ENCODE data around the gene SSH2. TPM values are rescaled to one million over a fixed set of nuclear protein-coding genes. Genes with fewer than 3 reads are reported as not detected.

The SSH2 gene
- total RNA-seq, 1 experiment from 2014 or later, result 14.6 TPM

DNA sequence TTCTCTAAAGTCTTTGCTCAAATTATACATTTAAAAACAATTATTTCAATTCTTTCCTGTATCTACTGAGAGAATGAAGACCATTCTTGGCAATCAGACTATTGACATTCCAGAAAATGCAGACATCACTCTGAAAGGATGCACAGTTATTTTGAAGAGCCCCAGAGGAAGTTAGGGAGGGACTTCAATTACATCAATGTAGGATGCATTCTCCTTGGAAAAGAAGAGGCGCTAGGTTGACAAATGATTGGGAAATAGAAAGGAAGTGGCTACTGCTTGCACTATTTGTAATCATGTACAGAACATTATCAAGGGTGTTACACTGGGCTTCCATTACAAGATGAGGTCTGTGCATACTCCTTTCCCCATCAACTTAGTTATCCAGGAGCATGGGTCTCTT is 74.3 kb downstream of the SSH2 start:
- Histone ChIP-seq H3K18ac (ENCODE audit: insufficient read length, low read depth, low read length) (no peak overlapping the region), H2BK15ac (ENCODE audit: low read depth, low read length) (no peak overlapping the region), H3K56ac (ENCODE audit: insufficient read length, low read depth, low read length) (no peak overlapping the region), H3K79me2 (ENCODE audit: insufficient read depth, low read length) (no peaks in the 10 kb centered on the region), H2AK5ac (ENCODE audit: insufficient read length, low read length) (no peak overlapping the region), H3K14ac (ENCODE audit: insufficient read depth, low read length) (no peak overlapping the region), H3K9me3 (ENCODE audit: control insufficient read depth, low read depth, low read length) (no peaks in the 10 kb centered on the region), H2AFZ (ENCODE audit: low read length) (no peak overlapping the region), H3K4ac (ENCODE audit: low read depth, low read length) (no peak overlapping the region), H2BK20ac (ENCODE audit: low read depth, low read length, poor library complexity, severe bottlenecking) (no peak overlapping the region), H3K27ac (ENCODE audit: insufficient read length, low read depth, low read length) (no peak overlapping the region), H4K91ac (ENCODE audit: insufficient read length, low read depth, low read length) (no peak overlapping the region), H3K9ac (ENCODE audit: extremely low read depth, insufficient read length, low read length) (no peak overlapping the region), H4K5ac (ENCODE audit: insufficient read length, low read depth, low read length) (no peak overlapping the region), H3K23me2 (ENCODE audit: insufficient read length, low read depth, low read length, poor library complexity, severe bottlenecking) (no peaks in the 10 kb centered on the region), H2BK120ac (ENCODE audit: low read depth, low read length, poor library complexity, severe bottlenecking) (no peak overlapping the region), H2BK5ac (ENCODE audit: insufficient read length, low read length) (no peak overlapping the region), H4K8ac (replicated peaks; ENCODE audit: insufficient read length, low read depth, low read length) (no peak overlapping the region), H2BK12ac (ENCODE audit: insufficient read length, low read depth, low read length) (no peak overlapping the region), H3K27me3 (ENCODE audit: insufficient read depth, low read length) (no peaks in the 10 kb centered on the region), H3T11ph (ENCODE audit: low read length) (no peak overlapping the region), H3K4me2 (ENCODE audit: insufficient read depth, insufficient read length, low read length) (no peak overlapping the region), H3K23ac (ENCODE audit: insufficient read length, low read depth, low read length) (no peak overlapping the region), H3K79me1 (ENCODE audit: insufficient read depth, low read depth, low read length, poor library complexity, severe bottlenecking) (no peaks in the 10 kb centered on the region), H3K4me1 (ENCODE audit: insufficient read depth, low read length) (no peaks in the 10 kb centered on the region), H4K20me1 (ENCODE audit: control insufficient read depth, insufficient read depth, insufficient read length) (no peaks in the 10 kb centered on the region)
- WGBS (ENCODE audit: extremely low coverage, insufficient read length, low lambda C conversion rate), result no CpG with 5 or more reads among the region's 1 CpG
- TF ChIP-seq, protein P1, sequence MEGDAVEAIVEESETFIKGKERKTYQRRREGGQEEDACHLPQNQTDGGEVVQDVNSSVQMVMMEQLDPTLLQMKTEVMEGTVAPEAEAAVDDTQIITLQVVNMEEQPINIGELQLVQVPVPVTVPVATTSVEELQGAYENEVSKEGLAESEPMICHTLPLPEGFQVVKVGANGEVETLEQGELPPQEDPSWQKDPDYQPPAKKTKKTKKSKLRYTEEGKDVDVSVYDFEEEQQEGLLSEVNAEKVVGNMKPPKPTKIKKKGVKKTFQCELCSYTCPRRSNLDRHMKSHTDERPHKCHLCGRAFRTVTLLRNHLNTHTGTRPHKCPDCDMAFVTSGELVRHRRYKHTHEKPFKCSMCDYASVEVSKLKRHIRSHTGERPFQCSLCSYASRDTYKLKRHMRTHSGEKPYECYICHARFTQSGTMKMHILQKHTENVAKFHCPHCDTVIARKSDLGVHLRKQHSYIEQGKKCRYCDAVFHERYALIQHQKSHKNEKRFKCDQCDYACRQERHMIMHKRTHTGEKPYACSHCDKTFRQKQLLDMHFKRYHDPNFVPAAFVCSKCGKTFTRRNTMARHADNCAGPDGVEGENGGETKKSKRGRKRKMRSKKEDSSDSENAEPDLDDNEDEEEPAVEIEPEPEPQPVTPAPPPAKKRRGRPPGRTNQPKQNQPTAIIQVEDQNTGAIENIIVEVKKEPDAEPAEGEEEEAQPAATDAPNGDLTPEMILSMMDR (conservative IDR thresholded peaks at IDR 0.05), result no peak
- Mint-ChIP-seq H3K9me3 (peaks cover 8 to 13% of the 10 kb centered on the region in 2 experiments; a peak in 4 of 5 replicates), H3K36me3 (ENCODE audit: insufficient read depth in 1 of 3, low read depth in 3 of 3) (peaks cover 0 to 9% (median 6%) of the 10 kb centered on the region in 3 experiments; a peak in 5 of 7 replicates), H3K4me3 (no peak overlapping the region), H3K4me1 (no peaks in the 10 kb centered on the region), H3K27me3 (ENCODE audit: low read depth) (no peaks in the 10 kb centered on the region), H3K27ac (no peak overlapping the region)
- DNase-seq, result no peak

Measured in H9 (cell line).